ENCODE data around the gene CFAP97. TPM values are rescaled to one million over a fixed set of nuclear protein-coding genes. Genes with fewer than 3 reads are reported as not detected.

The CFAP97 gene
- total and polyA plus RNA-seq, 2 donors (not counting 1 experiment from before 2014, with no cell fraction given): 11.3 to 32.0 TPM

DNA sequence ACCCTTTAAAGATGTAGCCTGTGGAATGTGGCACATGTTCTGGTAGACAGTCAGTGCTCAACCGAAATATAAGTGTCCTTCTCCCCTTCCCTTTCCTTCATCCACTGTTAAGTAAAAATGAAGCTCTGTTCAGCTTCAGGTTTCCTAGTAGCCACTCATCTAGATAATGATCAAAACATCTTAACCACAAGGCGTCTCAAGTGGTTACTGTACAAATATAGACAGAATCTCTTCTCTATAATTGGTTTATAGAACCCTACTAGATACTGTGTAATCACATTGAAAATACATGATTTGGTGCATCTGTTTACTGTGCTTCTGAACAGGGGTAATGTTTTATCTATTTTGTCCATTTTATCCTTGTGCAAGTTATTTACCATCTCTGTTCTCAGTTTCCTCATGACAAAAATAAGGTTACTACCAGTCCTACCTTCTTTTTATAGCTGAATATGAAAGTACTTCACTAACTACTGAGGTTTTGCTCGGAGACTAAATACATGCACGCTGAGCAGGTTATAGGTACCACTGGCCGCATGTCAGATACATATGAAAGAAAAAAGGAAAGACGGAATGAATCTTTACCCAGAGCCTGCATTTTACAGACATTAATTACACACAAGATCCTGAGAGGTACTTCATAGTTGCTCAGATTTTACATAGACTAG lies 81.0 kb downstream of the CFAP97 start:
- Mint-ChIP-seq H3K4me1 (peaks cover 14% of the 10 kb centered on the region), H3K9me3 (ENCODE audit: insufficient read depth) (no peaks in the 10 kb centered on the region), H3K27ac (no peak overlapping the region), H3K27me3 (peaks cover 30% of the 10 kb centered on the region), H3K4me3 (no peak overlapping the region)
- Histone ChIP-seq H3K4me3 (ENCODE audit: control extremely low read depth in 1 of 5, extremely low read depth in 1 of 5, insufficient read depth in 1 of 5, low read depth in 2 of 5, low read length in 4 of 5) (no peak overlapping the region), H3K79me2 (ENCODE audit: control insufficient read depth, insufficient read depth, low read length) (no peaks in the 10 kb centered on the region), H3K36me3 (replicated peaks in 1 of 2; ENCODE audit: control extremely low read depth in 1 of 2, control insufficient read depth in 1 of 2, extremely low read depth in 1 of 2, insufficient read depth in 2 of 2, low read length in 1 of 2) (no peaks in the 10 kb centered on the region), H3K9me3 (ENCODE audit: control extremely low read depth in 1 of 3, control insufficient read depth in 2 of 3, insufficient read depth in 1 of 3, low read length in 2 of 3) (peaks cover 0 to 13% (median 0%) of the 10 kb centered on the region in 3 donors), H3K4me1 (ENCODE audit: control insufficient read depth in 2 of 2, insufficient read depth in 2 of 2, low read length in 2 of 2) (peaks cover 5 to 12% of the 10 kb centered on the region in 2 donors), H3K4me2 (replicated peaks; ENCODE audit: low read depth, low read length, poor library complexity, severe bottlenecking) (no peak overlapping the region), H3K27me3 (replicated peaks in 1 of 4; ENCODE audit: control extremely low read depth in 1 of 4, control insufficient read depth in 3 of 4, insufficient read depth in 4 of 4, low read length in 3 of 4) (peaks cover 0 to 13% (median 6%) of the 10 kb centered on the region in 4 experiments), H4K20me1 (ENCODE audit: control insufficient read depth, insufficient read depth, low read length, poor library complexity, severe bottlenecking) (no peaks in the 10 kb centered on the region), H2AFZ (ENCODE audit: insufficient read depth, low read depth, low read length, poor library complexity, severe bottlenecking) (no peak overlapping the region), H3K27ac (ENCODE audit: low read length in 2 of 2) (no peak overlapping the region), H3K9ac (ENCODE audit: low read length) (no peak overlapping the region)
- POLR2A ChIA-PET: interaction anchor here (0.6 kb wide), 1 partner anchor 213 kb away, joined by 5 read pairs; no protein-coding TSS in a partner anchor
- ATAC-seq (ENCODE audit: low read depth) (no peak), DNase-seq (no peak)
- no peak for TF ChIP-seq EZH2 (IDR thresholded peaks at IDR 0.05; ENCODE audit: borderline replicate concordance, insufficient read depth, low read depth, low read length, poor library complexity, severe bottlenecking)
- TF ChIP-seq, protein P1, sequence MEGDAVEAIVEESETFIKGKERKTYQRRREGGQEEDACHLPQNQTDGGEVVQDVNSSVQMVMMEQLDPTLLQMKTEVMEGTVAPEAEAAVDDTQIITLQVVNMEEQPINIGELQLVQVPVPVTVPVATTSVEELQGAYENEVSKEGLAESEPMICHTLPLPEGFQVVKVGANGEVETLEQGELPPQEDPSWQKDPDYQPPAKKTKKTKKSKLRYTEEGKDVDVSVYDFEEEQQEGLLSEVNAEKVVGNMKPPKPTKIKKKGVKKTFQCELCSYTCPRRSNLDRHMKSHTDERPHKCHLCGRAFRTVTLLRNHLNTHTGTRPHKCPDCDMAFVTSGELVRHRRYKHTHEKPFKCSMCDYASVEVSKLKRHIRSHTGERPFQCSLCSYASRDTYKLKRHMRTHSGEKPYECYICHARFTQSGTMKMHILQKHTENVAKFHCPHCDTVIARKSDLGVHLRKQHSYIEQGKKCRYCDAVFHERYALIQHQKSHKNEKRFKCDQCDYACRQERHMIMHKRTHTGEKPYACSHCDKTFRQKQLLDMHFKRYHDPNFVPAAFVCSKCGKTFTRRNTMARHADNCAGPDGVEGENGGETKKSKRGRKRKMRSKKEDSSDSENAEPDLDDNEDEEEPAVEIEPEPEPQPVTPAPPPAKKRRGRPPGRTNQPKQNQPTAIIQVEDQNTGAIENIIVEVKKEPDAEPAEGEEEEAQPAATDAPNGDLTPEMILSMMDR (IDR thresholded peaks at IDR 0.05): no peak
- intact Hi-C loops (cut with micrococcal nuclease): no loop called here
- WGBS (ENCODE audit: insufficient coverage): no CpG with 5 or more reads among the region's 6 CpGs
- CTCF ChIA-PET: interaction anchor here (0.8 to 2.8 kb wide), 4 partner anchors 11 to 83 kb away, joined by 3 to 20 read pairs (median 4); no protein-coding TSS in a partner anchor

DNA sequence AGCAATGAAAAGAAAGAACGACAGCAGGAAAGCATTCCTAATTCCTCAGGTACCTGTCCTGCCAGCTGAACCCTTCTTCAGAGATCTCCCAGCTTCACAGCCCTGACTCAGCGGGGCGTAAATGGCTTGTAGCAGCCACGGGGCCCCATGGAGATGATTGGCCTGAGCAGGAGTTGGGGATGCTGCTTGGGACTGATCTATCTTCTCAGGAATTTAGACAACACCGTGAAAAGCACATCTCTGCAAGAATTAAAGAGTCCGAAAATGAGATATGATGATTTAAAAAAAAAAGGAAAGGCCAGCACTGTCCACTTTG lies 83.2 kb downstream of the CFAP97 start:
- Histone ChIP-seq H3K79me2 (ENCODE audit: control insufficient read depth, insufficient read depth, low read length) (no peaks in the 10 kb centered on the region), H2AFZ (ENCODE audit: insufficient read depth, low read depth, low read length, poor library complexity, severe bottlenecking) (no peak overlapping the region), H3K36me3 (replicated peaks in 1 of 2; ENCODE audit: control extremely low read depth in 1 of 2, control insufficient read depth in 1 of 2, extremely low read depth in 1 of 2, insufficient read depth in 2 of 2, low read length in 1 of 2) (no peaks in the 10 kb centered on the region), H3K9ac (ENCODE audit: low read length) (no peak overlapping the region), H3K27ac (ENCODE audit: low read length in 2 of 2) (no peak overlapping the region), H3K9me3 (ENCODE audit: control extremely low read depth in 1 of 3, control insufficient read depth in 2 of 3, insufficient read depth in 1 of 3, low read length in 2 of 3) (no peaks in the 10 kb centered on the region), H3K27me3 (replicated peaks in 1 of 4; ENCODE audit: control extremely low read depth in 1 of 4, control insufficient read depth in 3 of 4, insufficient read depth in 4 of 4, low read length in 3 of 4) (peaks cover 0 to 8% (median 1%) of the 10 kb centered on the region in 4 experiments), H3K4me2 (replicated peaks; ENCODE audit: low read depth, low read length, poor library complexity, severe bottlenecking) (no peak overlapping the region), H3K4me3 (ENCODE audit: control extremely low read depth in 1 of 5, extremely low read depth in 1 of 5, insufficient read depth in 1 of 5, low read depth in 2 of 5, low read length in 4 of 5) (no peak overlapping the region), H4K20me1 (ENCODE audit: control insufficient read depth, insufficient read depth, low read length, poor library complexity, severe bottlenecking) (no peaks in the 10 kb centered on the region), H3K4me1 (ENCODE audit: control insufficient read depth in 2 of 2, insufficient read depth in 2 of 2, low read length in 2 of 2) (peaks cover 0 to 4% of the 10 kb centered on the region in 2 donors)
- no peaks in the 10 kb centered on the region for H3K9me3 Mint-ChIP-seq (ENCODE audit: insufficient read depth)
- intact Hi-C loops (cut with micrococcal nuclease): no loop called here
- ATAC-seq (ENCODE audit: low read depth) (no peak), DNase-seq (no peak)
- H3K4me1 Mint-ChIP-seq: peaks cover 8% of the 10 kb centered on the region
- H3K27me3 Mint-ChIP-seq: peaks cover 21% of the 10 kb centered on the region
- H3K4me3 Mint-ChIP-seq: no peak overlapping the region
- H3K27ac Mint-ChIP-seq: no peak overlapping the region
- ChIA-PET CTCF (interaction anchor here (1.7 kb wide), 1 partner anchor 14 kb away, joined by 7 read pairs; no protein-coding TSS in a partner anchor), POLR2A (no interaction called here)
- TF ChIP-seq, protein P1 (IDR thresholded peaks at IDR 0.05): no peak
- no peak for TF ChIP-seq EZH2 (IDR thresholded peaks at IDR 0.05; ENCODE audit: borderline replicate concordance, insufficient read depth, low read depth, low read length, poor library complexity, severe bottlenecking)
- WGBS (ENCODE audit: insufficient coverage): 72% methylated on average over 2 of the region's 6 CpGs
